T-helper 1 cell (primary cell): ENCODE results near the gene PDE4D.

Source experiments
- DNase-seq, 5 donors: peaks; one replicate each; pipeline ENCODE4 v3.0.0-alpha.2; 2012 to 2020

PDE4D gene

DNA sequence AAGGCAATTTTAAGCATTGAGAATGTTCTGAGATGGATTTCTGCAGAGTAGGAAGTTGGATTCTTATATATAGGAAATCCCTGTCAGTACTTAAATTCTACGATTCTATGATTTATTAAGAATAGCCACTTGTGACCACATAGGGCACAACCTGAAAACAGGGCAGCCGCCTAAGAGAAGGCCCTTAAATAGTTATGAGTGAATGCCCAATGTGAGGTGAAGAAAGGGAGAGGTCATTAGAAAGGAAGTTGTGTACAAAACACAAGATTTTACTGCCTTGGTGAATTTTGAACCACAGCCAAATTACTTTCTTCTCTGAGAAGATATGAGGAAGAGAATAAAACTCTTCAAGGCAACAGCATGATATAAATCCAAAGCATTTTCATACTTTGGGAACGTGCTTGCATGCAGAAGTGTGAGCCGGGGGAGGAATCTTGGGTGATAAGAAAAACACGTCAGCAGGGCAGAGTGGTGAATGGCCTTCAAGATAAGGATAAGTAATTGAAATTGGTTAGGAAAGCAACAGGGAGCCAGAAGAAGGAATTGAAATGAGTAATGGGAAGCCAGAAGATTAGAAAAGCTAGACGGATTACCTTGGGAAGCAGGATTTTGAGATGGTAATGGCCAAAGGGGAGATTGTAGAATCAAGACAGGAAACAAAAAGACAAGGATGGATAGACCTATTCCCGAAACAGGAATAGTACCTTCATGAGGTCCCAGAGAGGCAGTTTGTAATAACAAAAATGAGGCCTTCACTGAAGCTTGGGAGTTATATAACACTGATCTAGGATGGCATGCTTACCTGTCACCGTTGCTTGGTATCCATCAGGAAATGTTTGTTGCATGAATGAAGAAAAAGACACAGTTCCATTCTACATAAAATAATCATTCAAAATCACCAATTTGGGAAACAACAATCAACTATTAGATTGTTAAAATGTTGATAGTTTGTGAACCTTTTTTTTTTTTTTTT, 244.3 kb downstream of the PDE4D start:
- no peak for DNase-seq

- no peak for DNase-seq
Measured at GRCh38 chr5:59648038-59648831, 245.3 kb downstream of the PDE4D start.

DNA sequence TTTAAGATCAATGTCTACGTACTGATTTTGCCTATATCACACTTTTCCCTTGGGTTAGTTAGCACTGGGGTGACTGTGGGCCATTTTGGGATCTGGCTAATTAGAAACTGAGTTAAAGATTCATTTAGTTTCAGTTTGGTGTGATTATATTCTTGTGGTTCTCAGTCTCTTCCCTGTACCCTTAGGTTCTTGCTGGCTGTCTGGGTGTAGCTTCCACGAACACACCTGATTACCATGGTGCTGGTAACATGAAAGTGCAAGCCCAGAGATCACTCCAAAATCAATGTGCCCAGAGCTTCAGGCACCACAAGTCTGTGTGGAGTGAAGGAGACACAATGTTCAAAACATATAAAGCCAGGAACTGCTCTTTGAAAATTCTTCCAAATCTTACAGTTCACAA, 248.1 kb downstream of the PDE4D start:
- DNase-seq: no peak

GRCh38 chr5:59640411-59640810, 253.1 kb downstream of the PDE4D start:
- no peak for DNase-seq

DNA sequence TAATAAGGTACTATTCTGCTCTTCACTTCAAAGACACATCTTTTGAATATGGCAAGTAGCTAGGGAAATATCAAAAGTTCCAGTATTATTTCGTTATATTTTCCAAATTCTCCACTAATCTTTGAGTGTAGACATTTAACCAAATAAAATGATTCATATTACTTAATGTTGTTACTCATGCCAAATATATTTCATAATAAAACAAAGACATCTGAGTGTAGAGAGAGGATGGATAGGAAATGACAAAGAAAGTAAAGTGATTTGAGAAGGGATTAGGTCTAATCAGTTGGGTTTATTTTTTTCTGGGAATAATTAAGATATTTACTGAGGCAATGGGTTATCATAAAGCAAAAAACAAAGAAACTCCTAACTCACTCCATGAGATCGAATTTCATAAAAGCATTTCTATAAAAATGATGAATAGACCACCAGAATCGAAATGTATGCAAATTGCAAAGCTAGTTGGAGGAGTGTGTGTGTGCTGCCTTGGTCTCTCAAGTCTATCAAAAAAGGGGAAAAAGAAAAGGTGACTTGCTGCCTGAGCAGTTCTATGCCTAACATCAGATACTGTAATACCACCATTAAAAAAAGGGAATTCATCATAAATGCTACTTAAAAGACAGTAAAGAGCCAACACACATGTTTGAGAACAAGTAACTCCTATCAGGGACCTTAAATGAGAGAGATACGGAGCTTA, 255.5 kb downstream of the PDE4D start:
- no peak for DNase-seq

- DNase-seq: no peak
Measured at GRCh38 chr5:59629561-59629960, 264.0 kb downstream of the PDE4D start.

DNA sequence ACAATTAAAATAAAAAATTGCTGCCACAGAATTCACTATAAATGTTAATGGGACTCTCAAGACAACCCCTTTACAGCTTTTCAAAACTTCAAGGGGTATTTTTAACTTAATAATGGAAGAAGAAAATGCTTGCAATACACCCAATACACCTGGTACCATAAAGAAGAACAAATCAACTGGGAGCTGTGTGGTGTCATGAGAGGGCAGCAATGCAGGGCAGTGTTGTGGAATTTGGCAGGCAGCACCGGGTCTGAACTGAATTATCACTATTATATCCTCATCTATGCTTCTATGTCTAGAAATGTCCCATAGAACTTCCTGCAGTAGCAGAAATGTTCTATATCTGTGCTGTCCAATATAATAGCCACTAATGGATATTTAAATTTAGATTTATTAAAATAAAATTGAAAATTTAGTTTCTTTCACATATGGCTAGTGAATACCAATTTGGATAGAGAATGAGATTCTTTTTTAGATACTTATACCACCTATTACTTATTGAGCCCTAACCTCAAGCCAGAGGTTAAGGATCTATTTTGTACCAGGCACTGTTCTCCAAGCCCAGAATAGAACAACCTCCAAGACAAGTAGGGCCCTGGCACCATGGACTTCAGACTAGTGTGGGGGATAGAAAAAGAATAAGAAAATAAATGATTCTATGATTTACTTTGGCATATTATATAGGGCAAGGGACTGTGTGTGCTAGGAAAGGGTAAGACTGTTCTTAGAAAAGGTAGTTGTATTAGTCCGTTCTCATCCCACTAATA, 265.3 kb downstream of the PDE4D start:
- DNase-seq: no peak

- no peak for DNase-seq
Measured at GRCh38 chr5:59624898-59625297, 268.6 kb downstream of the PDE4D start.

GRCh38 chr5:59622848-59623247, 270.7 kb downstream of the PDE4D start:
- no peak for DNase-seq

GRCh38 chr5:59621477-59621876, 272.0 kb downstream of the PDE4D start:
- DNase-seq: no peak

GRCh38 chr5:59620535-59621212, 272.9 kb downstream of the PDE4D start:
- no peak for DNase-seq

DNA sequence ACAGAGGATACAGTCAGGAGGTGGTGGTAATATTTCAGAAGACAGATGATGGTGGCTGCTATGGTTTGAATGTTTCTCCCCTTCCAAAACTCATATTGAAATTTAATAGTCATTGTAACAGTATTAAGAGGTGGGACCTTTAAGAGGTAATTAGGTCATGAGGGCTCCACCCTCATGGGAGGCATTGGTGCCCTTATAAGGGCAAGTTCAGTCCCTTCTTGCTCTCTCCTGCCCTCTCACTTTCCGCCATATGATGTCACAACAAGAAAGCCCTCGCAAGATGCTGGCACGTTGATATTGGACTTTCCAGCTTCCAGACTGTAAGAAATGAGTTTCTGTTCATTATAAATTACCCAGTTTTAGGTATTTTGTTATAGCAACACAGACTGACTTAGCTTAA, 274.9 kb downstream of the PDE4D start:
- no peak for DNase-seq

- no peak for DNase-seq
Measured at GRCh38 chr5:59617186-59617771, 276.2 kb downstream of the PDE4D start.

DNA sequence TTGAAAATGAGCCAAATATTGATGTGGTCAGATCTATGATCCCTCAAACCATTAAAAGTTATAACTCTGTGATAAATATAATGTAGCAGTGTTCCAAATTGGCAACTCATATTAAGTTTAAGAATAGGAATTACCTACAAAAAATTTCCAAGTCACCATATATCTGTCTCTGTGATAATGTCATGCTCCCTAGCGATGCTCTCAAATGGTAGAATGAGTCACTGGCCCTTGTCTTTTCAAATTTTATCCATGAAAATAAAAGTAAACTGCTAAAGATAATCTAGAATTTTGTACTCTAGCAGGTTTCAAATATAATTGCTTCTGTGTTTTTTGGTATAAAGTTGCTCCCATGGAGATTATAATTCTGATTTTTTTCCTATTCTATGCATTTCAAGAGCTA, 277.1 kb downstream of the PDE4D start:
- no peak for DNase-seq

DNA sequence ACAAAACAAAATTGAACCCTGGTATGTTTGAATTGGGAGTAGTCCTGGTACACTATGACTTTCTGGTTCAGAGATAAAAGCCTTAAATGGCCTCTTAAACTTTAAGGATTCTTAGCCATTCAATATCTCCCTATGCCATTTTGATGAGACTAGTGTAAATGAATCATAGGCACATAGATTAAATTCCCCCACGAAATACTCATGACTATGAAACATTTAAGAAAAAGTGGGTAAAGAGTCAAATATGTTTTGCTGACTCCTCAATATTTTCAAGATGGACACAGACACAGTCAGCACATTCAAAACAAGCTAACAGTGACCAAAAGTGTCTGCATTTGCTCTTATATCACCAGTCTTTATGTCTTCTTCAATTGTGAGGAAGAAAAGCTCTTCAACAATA, 278.3 kb downstream of the PDE4D start:
- no peak for DNase-seq

DNA sequence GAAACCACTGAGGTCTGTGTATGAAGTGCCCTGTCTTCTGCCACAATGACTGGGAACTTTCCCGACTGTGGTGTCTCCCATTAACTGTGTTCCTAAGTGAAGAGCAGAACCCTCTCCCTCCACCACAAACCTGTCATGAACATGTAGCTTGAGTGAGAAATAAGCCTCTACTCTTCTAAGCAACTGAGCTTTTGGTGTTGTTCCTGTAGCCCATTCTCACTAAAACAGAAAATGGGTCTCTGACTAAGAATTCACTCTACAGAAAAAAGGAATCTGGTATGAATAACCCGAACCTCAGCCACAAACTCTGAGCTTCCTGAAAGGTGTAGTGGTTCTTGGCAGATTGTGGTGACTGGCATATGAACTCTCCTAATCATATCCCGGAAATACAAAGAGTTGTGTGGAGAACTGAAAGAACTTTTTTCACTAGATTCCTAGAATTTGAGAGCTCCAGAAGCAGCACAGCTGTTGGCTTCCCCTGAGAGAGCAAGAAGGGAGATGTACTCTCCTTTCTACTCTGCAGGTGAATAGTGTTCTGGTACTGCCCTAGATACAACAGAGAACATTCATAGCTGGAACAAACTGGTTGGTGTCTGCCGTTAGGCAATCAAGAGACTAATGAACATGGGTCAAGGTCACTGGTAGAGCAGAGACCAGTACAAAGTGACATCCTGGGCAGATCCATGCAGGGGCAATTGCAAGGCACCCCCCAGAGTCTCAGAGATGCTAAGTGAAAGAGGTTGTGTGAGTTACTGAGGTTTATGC, 283.8 kb downstream of the PDE4D start:
- peak in 1 of 5 donors; percentile 57 for DNase-seq

GRCh38 chr5:59608745-59609144, 284.8 kb downstream of the PDE4D start:
- peak in 1 of 5 donors; percentile 59 for DNase-seq

DNA sequence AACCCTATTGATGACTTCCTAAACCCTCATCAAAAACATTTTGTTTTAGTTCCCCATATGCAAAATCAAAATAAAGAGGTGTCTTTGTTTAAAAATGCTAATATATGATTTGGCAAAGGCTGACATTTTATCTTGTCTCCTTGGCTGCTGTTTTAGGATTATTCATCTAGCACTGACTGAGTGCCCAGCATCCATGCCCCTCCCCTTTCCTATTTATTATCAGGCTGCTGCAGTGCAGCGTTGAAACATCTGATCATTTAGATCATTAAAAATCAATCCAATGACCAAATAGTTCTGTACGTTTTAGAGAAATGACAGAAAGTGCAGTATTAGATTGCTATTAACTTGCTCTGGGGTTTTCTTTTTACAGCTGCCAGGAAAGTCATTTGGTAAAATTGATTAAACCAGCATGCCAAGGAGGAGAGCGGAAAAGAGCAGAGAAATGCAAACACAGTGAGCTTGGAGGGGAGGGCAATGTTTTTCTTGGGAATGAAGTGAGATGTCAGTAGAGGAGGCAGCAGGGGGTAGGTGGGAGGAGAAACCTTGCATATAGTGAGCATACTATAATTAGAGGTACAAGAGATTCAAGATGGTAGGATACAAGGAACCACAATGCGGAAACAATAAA, 286.3 kb downstream of the PDE4D start:
- DNase-seq: no peak

DNA sequence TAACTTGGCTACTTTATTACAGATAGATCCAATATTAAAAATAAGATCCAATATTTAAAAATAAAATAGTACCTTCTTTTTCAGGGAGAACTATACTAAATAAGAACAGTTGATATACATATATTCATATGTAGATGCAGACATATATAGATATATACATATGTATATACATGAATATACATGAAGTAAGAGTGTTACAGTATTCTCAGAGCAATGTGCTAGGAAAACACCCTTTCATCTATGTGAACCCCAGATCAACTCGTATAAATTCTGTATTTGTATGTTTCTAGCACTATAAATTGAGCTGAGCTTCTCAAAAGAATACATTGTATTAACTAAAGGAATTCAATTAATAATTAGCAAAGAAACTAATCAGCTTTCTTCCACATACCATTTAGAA, 287.6 kb downstream of the PDE4D start:
- DNase-seq: no peak

DNA sequence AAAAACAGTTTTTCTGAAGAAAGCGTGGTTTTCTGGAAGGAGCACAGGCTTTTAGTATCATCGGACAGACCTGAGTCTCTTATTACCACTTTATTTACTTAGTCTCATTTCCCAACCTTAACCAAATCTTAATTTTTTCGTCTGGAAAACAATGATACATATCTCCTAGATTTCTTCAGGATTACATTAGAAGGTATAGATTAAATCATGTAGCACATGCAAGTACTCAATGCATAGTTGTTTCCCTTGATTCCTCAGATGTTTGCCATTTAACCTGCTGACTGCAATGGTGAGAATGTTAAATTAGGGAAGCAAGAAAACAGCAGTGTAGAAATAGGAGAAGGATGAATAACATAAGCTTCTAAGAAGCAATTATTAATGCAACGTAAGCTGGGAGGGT, 289.4 kb downstream of the PDE4D start:
- no peak for DNase-seq
